Panc1 (cell line): ENCODE results near the gene WNK3.

ENCODE experiments used
- CTCF ChIP-seq: fragments of 450-650 bp; IDR thresholded peaks from 2 replicates; pipeline ENCODE4 v1.5.1; 2017; ENCODE audit warnings: mild to moderate bottlenecking
- POLR2AphosphoS5 ChIP-seq: IDR thresholded peaks from 2 replicates; pipeline ENCODE4 v1.6.1; 2012; ENCODE audit warnings: mild to moderate bottlenecking, low read depth, low read length, moderate library complexity
- REST ChIP-seq, 2 experiments: IDR thresholded peaks; 2 replicates each; pipeline ENCODE4 v1.6.1; 2011 to 2012; ENCODE audit warnings: low read depth in 2 of 2, control low read depth in 1 of 2, low read length in 1 of 2, mild to moderate bottlenecking in 1 of 2, moderate library complexity in 1 of 2; ENCODE audit not compliant: insufficient read depth in 1 of 2
- SIN3A ChIP-seq: IDR thresholded peaks from 2 replicates; pipeline ENCODE4 v1.6.1; 2012; ENCODE audit warnings: low read depth, mild to moderate bottlenecking, low read length, moderate library complexity, borderline replicate concordance; ENCODE audit not compliant: insufficient read depth

GRCh38 chrX:54223581-54223980 lies 134.3 kb downstream of the WNK3 start:
- TF ChIP-seq CTCF = no peak
- TF ChIP-seq REST (IDR thresholded peaks at IDR 0.05; ENCODE audit: insufficient read depth in 1 of 2, low read depth in 2 of 2, low read length in 1 of 2) = no peak
- no peak for TF ChIP-seq POLR2AphosphoS5
- no peak for TF ChIP-seq SIN3A
